Forelimb muscle (tissue), 1 donor: ENCODE measurements around the gene APBA2. TPM values are rescaled to one million over a fixed set of nuclear protein-coding genes. Genes with fewer than 3 reads are reported as not detected.
"Not testable (repeated sequence)": the region's sequence is repeated elsewhere in the genome, so short reads cannot be mapped to it uniquely, and the experiment has no call there.

Source experiments
- DNase-seq: peaks from one replicate; pipeline ENCODE4 v3.0.0-alpha.2; 2013; ENCODE audit warnings: low read depth
- polyA plus RNA-seq: library from polyadenylated mRNA; unstranded; fragments of 120-200 nt; gene quantifications from one replicate; pipeline ENCODE4 v1.2.1, GENCODE V29; 2013; ENCODE audit not compliant: insufficient read length

The APBA2 gene
- polyA plus RNA-seq, 1 donor, result 3.9 TPM

DNA sequence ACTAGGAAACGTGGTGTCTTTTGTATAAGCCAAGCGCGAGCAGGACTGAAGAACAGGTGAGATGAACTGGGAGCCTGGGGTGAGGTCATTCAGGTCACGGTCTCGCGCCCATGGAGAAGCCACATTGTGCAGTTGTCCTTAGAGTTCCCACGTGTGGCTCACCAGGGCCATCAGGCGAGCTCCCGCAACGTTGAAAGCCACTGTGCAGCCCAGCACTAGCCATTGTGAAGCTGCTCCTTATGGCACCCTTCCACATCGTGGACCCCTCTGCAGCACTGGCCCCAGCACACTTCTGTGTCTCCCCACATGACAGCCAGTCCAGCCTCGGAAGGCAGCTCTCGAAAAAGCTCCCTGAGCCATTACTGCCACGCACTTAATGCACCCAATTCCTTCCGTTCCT, 7.6 kb upstream of the APBA2 start:
- no peak for DNase-seq

DNA sequence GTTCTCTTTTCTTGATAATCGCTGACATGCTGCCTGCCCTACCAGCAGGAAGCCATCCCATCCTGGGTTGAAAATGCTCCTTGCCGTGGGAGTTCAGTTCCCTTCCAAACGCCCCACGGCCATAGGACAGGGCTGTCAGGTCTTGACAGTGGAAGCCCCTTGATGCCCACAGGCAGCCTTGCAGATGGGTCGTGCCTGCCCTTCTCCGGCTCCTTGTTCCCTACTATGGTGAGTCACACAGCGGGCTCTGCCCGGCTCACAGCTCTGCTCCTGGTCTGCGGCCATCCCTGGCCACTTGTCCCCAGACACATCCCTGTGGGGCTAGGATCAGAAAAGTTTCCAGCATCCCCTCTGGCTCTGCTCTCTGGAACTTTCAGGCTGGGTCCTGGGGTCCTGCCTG, 6.2 kb upstream of the APBA2 start:
- no peak for DNase-seq

DNA sequence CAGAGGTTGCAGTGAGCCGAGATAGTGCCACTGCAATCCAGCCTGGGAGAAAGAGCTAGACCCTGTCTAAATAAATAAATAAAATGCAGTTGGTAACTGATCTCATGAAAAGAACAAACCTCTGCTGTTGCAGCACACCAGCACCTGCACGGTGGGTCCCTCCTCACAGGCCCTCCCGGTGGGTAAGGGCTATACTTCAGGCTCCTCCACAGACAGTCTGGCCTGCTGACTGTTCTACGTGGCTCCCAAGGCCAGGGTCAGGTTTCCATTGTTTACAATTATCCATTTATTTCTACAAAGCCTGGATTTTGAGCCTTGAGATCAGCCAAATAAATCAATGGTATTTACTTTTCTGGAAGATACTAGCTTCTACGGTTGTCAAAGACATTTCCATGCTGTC, 5.1 kb upstream of the APBA2 start:
- DNase-seq, result no peak

DNA sequence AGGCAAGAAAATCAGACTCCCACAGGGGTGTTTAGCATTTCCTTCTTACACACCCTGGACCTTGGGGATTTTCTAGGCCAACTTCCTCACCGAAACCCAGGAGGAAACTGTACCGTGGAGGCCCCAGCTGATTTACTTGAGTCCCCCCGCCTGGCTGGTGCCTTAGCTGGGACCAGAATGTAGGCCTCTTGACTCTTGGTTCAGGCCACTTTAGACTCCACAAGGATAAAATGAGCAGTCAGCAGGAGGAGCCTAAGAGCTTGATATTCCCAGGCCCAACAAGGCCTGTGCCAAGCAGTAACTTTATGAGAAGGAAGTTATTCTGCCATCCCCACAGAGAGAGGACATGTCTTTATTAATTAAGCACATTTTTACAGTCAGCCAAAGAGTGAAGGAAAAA, 4.6 kb upstream of the APBA2 start:
- DNase-seq, result no peak

DNA sequence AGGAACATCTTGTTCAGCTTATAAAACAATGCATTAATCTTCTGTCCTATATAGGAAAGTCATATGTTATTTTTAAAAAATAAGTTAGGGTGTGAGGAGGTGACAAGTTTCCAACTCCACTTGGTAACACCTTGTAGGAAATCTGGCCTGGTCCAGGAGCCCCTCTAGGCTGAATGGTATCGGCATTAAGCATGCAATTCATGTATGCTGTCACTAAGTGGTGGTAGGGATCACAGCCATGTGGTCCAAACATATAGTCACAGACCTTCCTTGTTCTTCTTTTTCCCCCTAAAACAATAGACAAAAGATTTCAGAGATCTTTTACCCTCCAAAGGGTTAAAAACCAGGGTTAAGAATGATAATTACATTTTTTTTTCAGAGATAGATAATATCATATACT, 4.2 kb upstream of the APBA2 start:
- no peak for DNase-seq

DNA sequence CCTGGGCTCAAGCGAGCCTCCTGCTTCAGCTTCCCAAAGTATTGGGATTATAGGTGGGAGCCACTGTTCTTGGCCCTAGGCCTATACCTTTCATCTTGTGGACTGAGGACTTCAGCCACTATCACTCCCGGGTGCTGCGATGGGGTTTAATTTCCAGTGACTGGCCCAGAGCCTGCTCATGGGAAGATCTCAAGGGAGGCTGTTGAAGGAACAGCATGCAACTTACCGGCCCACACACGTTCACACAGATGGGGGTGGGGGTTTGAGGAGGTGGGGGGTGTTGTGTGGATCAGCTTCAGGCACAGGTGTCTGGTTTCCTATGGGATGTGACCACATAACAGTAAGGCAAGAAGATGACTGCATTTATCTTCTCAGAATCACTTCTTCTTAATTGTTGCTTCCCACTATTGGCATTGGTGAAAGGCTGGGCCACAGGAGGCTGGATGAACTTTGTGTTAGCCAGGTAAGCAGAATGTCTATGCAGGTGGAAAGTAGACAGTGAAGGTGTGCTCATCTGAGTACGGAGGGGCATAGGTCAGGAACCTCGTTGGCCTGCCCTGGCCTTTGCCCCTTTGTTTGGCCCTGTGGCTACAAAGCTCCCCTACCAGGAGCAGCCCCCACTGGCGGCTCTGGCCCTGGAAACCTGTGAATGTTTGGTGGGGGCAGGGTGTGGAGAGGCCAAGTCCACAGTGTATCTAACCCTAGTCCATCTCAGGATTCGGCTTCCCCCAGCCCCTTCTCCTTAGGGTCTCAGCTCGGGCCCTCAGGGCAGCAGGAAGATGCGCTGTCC, 1.4 kb upstream of the APBA2 start:
- no peak for DNase-seq

DNA sequence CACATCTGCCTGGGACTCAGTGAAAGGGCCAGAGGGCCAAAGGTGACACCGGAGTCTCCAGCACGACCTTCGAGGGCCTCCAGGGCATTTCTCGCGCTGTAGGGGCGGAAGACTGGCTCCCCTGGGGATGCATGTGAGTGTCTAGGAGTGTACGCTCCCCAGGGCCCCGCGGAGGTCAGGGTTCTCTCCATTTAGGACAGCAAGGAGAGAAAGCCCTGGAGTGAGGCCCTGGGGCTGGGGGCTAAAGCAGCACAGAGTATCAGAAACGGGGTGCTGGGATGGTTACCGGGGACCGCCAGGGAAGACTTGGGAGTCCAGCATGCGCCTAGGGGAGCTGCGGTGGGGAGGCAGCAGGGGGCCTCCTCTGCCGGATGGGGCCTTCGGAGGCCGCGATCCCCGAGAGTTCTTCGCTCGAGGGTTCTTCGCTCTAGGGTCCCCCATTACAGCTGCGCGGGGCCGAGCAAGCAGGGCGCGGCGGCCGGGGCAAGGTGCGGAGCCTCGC, 595 bp upstream of the APBA2 start:
- DNase-seq, result no peak

GRCh38 chr15:28886431-28887338, 911 bp downstream of the APBA2 start:
- no peak for DNase-seq

DNA sequence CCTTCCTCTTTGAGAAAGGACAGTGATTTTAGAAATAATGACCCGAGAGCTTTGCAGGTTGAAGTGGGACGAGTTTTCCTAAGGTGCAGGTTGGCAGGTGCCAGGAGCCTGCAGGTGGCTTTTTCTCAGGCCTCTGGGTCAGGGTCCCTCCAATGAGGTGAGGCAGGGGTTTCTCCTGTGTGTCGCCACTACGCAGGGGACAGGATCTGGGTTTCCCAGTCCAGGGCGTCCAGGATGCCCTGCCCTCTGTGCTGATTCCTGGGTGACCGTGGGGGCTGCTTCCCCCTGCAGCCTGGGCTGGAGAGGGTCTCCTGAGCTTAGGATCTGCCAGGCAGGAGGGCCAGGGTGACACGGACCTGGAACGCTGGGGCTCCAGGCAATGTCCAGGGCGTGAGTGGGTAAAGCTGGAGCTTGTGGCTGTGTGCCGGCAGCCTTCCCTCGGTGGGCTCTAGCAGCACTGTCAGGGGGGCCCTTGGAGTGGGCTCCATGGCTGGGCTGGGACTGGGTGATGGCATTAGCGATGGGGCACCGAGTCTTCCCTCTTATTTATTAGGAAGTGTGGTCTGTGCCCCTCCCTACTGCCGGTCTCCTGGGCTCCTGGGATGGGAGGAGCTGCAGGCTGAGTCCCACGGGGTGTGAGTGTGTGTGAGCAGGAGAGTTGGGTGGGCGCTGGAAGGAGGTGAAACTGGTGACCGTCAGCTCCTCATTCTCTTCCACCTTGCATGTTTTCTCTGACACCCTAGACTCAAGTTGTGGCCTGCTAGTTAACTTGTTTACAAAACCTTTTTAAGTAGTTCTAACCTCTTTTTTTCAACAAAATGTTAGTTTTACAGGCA, 1.8 kb downstream of the APBA2 start:
- no peak for DNase-seq

GRCh38 chr15:28888302-28888894, 2.6 kb downstream of the APBA2 start:
- no peak for DNase-seq

- no peak for DNase-seq
Observed at GRCh38 chr15:28888900-28889299, 3.1 kb downstream of the APBA2 start.

DNA sequence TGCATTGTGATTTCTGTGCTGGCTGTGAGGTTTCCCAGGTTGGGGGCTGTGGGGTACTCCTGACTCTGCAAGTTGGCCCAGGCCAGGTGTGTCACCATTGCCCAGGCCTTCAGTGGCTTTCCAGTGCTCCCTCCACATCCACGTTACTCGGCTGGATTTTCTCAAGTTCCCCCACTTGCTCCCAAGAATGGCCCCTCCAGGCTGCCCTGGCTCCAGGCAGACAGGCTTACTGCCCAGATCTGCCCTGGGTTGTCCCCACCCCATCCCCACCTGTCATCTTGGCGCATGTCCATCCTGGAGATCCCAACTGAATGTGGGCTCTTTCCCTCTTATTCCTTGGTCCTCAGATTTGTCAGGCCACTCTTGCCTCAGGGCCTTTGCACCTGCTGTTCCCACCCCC, 3.6 kb downstream of the APBA2 start:
- no peak for DNase-seq

- DNase-seq, result not testable (repeated sequence)
Observed at GRCh38 chr15:28889871-28890270, 4.1 kb downstream of the APBA2 start.

DNA sequence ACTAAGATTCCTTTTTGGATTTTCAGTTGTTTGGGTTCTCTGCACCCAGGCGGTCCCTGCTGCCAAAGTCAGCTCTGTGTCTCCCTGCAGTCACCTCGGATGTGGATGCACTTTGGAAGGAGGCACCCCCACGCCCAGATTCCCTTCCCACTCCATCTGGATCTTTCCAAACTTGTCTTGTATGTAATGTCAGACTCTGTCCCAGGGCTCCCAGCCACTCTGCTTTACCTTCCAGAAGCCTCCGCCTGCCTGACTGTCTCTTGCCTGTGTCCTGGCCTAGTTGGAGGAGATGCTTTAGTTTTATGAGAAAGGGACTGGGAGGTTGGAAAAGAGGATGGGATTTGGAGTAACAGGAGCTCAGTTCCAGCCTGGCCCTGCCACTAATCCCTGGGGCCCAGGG, 4.5 kb downstream of the APBA2 start:
- not testable (repeated sequence) for DNase-seq

GRCh38 chr15:28890711-28891495, 5.1 kb downstream of the APBA2 start:
- DNase-seq, result no peak

DNA sequence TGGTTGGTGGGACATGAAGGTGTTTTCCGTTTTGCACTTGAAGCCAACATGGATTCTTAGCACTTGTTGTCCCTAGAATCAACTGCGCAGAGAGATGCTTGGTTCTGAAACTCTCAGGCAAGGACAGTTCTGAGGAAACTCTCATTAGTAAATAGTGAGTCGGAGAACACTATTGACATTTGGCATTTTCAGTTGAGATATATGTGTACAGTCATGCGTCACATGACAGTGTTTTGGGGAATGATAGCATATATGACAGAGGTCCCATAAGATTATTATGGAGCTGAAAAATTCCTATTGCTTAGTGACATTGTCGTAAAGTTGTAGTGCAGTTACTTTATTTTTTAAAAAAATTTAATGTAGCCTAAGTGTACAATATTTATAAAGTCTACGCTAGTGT, 5.8 kb downstream of the APBA2 start:
- no peak for DNase-seq

DNA sequence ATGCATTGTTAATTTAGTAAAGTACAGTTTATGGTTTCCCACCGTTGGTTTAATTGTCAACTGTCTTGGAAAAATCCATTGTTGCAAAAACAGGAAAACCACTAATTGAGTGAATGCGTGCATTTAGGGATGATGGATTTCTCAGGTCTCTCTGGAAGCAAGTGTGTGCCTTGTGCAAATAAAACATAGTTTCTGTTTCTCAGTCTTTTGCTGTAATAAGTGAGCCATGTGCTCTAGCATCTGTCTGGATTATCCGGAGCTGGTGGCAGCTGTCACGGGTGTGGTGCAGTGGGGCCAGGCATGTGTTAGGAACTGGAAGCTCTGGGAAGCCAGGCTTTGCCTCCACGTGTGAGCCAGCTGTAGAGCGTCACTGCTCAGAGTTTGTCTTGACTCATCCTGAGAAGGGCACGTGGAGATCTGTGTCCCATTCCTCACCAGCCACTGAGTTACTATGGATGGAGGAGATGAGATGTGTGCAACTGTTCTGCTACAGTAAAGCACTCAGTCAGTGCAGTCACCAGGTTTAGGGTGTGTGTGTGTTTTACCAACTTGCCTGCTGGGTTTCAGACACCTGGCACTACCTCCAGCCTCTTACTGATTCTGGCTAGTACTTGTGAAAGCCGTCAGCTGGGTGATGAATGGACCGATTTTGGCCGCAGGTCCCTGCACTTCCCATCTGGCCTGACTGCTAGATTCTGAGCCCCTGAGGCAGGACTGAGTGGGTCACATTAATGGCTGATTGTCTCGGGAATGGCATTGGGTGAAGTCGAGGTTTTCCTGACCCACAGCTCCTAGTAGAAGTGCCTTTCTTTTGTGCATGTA, 7.2 kb downstream of the APBA2 start:
- DNase-seq, result no peak

DNA sequence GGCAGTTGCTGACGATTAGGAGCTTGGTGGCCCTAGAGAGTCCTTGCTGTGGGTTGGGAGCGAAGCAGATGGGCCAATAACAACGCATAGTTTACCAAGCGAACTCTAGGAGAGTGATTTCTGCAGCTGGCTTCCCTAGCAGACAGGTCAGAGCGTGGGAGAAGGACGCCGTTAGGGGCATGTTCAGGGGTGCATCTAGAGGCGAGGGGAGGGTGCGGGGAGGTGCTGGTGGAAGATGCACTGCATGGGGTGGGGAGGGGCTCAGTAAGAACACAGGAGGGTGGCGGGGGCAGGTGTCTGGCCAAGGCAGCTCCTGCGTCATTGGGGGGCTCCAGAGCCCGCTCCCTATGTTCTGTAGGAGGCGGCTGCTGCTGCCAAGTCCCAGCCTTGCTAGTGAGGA, 8.9 kb downstream of the APBA2 start:
- DNase-seq, result no peak

GRCh38 chr15:28895146-28895545, 9.4 kb downstream of the APBA2 start:
- no peak for DNase-seq

- no peak for DNase-seq
Observed at GRCh38 chr15:28895566-28895965, 9.8 kb downstream of the APBA2 start.
